Tibial nerve (tissue), 3 donors: ENCODE data around the gene LRRC37B.

Experiments
- CTCF ChIP-seq, 5 experiments: fragments of 200-600 bp in 3 of 5; fragments of 450-650 bp in 2 of 5; sonication (generic) in 3 of 5; IDR thresholded peaks; one replicate each; pipeline ENCODE4 v1.5.1; 2016 to 2019; ENCODE audit warnings: antibody characterized with exemption in 5 of 5, mild to moderate bottlenecking in 3 of 5, moderate library complexity in 2 of 5
- POLR2A ChIP-seq, 2 donors: fragments of 450-650 bp; IDR thresholded peaks; one replicate each; pipeline ENCODE4 v1.6.1; 2017; ENCODE audit warnings: antibody characterized with exemption in 2 of 2, mild to moderate bottlenecking in 2 of 2, moderate library complexity in 2 of 2

- no peak for TF ChIP-seq CTCF (IDR thresholded peaks at IDR 0.05)
- TF ChIP-seq POLR2A (IDR thresholded peaks at IDR 0.05), result no peak
Measured at GRCh38 chr17:32021615-32021955, 14.4 kb downstream of the LRRC37B start.
